SK-N-SH treated with all-trans-retinoic acid at 6 μM for 48 hours (cell line): ENCODE measurements around the gene HOXC9.
A peak's percentile ranks its signal among the peaks of the same experiment; 100 is the strongest.

Experiments used
- ATAC-seq: fragments of 200-7000 bp; cut with Tn5 transposase; 3 replicates; pipeline ENCODE4 v1.9.1; 2020; ENCODE audit warnings: mild to moderate bottlenecking, moderate library complexity
- ARNTL ChIP-seq: fragments of 450-650 bp; formaldehyde crosslinking; IDR thresholded peaks from 2 replicates; pipeline ENCODE4 v1.5.0; 2020; ENCODE audit warnings: low read depth, mild to moderate bottlenecking, moderate library complexity, borderline replicate concordance
- BACH2 ChIP-seq: fragments of 250-450 bp; sonication (Bioruptor Pico); IDR thresholded peaks from 2 replicates; pipeline ENCODE4 v1.9.0; 2021; ENCODE audit warnings: mild to moderate bottlenecking, borderline replicate concordance
- CREB5 ChIP-seq: fragments of 250-450 bp; sonication (Bioruptor Pico); IDR thresholded peaks from 2 replicates; pipeline ENCODE4 v1.5.1; 2020; ENCODE audit warnings: low read depth, mild to moderate bottlenecking, moderate library complexity
- ISL1 ChIP-seq: fragments of 250-450 bp; sonication (Bioruptor Pico); IDR thresholded peaks from 2 replicates; pipeline ENCODE4 v2.1.2; 2022; ENCODE audit warnings: mild to moderate bottlenecking, moderate library complexity
- OSR1 ChIP-seq: fragments of 250-450 bp; sonication (Bioruptor Pico); IDR thresholded peaks from 2 replicates; pipeline ENCODE4 v1.8.0; 2022; ENCODE audit warnings: moderate library complexity, mild to moderate bottlenecking, inconsistent platforms
- PATZ1 ChIP-seq: fragments of 250-450 bp; sonication (Bioruptor Pico); IDR thresholded peaks from 2 replicates; pipeline ENCODE4 v1.8.0; 2020; ENCODE audit warnings: mild to moderate bottlenecking, moderate library complexity, borderline replicate concordance
- PPARA ChIP-seq: fragments of 250-450 bp; sonication (Bioruptor Pico); IDR thresholded peaks from 2 replicates; pipeline ENCODE4 v1.5.0; 2020; ENCODE audit warnings: mild to moderate bottlenecking, borderline replicate concordance
- SNAI2 ChIP-seq: fragments of 250-450 bp; sonication (Bioruptor Pico); IDR thresholded peaks from 2 replicates; pipeline ENCODE4 v1.5.0; 2020; ENCODE audit warnings: mild to moderate bottlenecking, moderate library complexity
- TCF4 ChIP-seq: fragments of 250-450 bp; sonication (Bioruptor Pico); IDR thresholded peaks from 2 replicates; pipeline ENCODE4 v1.8.0; 2021; ENCODE audit warnings: mild to moderate bottlenecking, moderate library complexity, borderline replicate concordance
- TOX ChIP-seq: fragments of 250-450 bp; sonication (Bioruptor Pico); IDR thresholded peaks from 2 replicates; pipeline ENCODE4 v1.8.0; 2021; ENCODE audit warnings: mild to moderate bottlenecking, moderate library complexity, borderline replicate concordance
- TSHZ2 ChIP-seq: fragments of 250-450 bp; sonication (Bioruptor Pico); IDR thresholded peaks from 2 replicates; pipeline ENCODE4 v1.5.0; 2020; ENCODE audit warnings: mild to moderate bottlenecking, moderate library complexity
- ZC3H10 ChIP-seq: fragments of 250-450 bp; sonication (Bioruptor Pico); IDR thresholded peaks from 2 replicates; pipeline ENCODE4 v1.5.1; 2021; ENCODE audit warnings: mild to moderate bottlenecking, moderate library complexity
- ZFP3 ChIP-seq: fragments of 250-450 bp; sonication (Bioruptor Pico); IDR thresholded peaks from 2 replicates; pipeline ENCODE4 v1.5.0; 2020; ENCODE audit warnings: mild to moderate bottlenecking, moderate library complexity
- ZFP30 ChIP-seq: fragments of 450-650 bp; formaldehyde crosslinking; IDR thresholded peaks from 2 replicates; pipeline ENCODE4 v1.5.0; 2022; ENCODE audit warnings: mild to moderate bottlenecking, moderate library complexity
- ZNF565 ChIP-seq: fragments of 450-650 bp; formaldehyde crosslinking; conservative IDR thresholded peaks from 2 replicates; pipeline ENCODE4 v1.5.0; 2020; ENCODE audit warnings: low read depth, mild to moderate bottlenecking, moderate library complexity
- TF ChIP-seq, protein P1 (sequence below): fragments of 250-450 bp; sonication (Bioruptor Pico); IDR thresholded peaks from 2 replicates; pipeline ENCODE4 v1.5.1; 2021; ENCODE audit warnings: mild to moderate bottlenecking, moderate library complexity

Gene HOXC9

DNA sequence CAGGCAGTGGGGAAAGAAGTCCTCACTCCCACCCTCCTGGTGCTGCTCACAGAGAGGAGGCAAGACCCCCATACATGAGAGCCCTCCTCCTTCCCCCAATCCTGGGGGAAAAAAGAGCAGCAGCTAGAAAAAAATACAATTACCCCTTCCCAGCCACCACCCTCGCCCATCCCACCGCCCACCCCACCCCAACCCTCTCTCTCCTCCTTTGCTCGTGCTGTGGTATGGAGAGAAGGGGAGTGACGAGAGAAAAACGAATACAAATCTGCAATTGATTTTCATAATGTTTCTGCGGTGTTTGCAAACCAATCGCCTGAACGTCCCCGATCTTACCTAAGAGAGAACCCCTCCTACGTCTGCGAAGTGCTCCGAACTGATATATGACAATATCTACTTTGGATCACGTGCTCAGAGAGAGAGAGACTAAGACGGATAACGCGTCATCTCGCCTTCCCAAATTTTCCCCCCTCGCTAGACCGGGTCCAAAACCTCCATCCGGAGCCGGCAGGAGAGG lies 27.2 kb upstream of the HOXC9 start, which contains the start of gene HOXC11:
Gene HOXC11, plus strand, starts transcription at position 405 of the 514 bp plus-strand sequence. CDS start 116 bp downstream, outside the sequence.
- TF ChIP-seq ISL1 (CRISPR knock-in tag) (no peak), ZC3H10 (no peak), PPARA (CRISPR knock-in tag) (no peak), BACH2 (CRISPR knock-in tag) (no peak), TOX (CRISPR knock-in tag) (no peak), TCF4 (no peak), ZFP30 (CRISPR knock-in tag) (no peak), ZNF565 (CRISPR knock-in tag) (no peak), ARNTL (no peak)
- no peak for ATAC-seq

DNA sequence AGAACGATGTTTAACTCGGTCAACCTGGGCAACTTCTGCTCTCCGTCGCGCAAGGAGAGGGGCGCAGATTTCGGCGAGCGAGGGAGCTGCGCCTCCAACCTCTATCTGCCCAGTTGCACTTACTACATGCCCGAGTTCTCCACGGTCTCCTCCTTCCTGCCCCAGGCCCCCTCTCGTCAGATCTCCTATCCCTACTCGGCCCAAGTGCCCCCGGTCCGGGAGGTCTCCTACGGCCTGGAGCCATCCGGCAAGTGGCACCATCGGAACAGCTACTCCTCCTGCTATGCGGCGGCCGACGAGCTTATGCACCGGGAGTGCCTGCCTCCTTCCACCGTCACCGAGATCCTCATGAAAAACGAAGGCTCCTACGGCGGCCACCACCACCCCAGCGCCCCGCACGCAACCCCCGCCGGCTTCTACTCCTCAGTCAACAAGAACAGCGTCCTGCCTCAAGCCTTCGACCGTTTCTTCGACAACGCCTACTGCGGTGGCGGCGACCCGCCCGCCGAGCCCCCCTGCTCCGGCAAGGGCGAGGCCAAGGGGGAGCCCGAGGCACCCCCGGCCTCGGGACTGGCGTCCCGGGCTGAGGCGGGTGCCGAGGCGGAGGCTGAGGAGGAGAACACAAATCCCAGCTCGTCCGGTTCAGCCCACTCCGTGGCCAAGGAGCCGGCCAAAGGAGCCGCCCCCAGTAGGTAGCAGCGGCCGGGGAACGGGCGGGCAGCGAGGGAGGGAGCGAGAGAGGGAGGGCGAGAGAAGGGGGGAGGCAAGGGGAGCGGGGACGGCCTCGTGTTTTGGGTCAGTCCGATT lies 26.5 kb upstream of the HOXC9 start:
- TF ChIP-seq ISL1 (CRISPR knock-in tag), result no peak
- TF ChIP-seq ZFP30 (CRISPR knock-in tag), result no peak
- TF ChIP-seq, protein P1, sequence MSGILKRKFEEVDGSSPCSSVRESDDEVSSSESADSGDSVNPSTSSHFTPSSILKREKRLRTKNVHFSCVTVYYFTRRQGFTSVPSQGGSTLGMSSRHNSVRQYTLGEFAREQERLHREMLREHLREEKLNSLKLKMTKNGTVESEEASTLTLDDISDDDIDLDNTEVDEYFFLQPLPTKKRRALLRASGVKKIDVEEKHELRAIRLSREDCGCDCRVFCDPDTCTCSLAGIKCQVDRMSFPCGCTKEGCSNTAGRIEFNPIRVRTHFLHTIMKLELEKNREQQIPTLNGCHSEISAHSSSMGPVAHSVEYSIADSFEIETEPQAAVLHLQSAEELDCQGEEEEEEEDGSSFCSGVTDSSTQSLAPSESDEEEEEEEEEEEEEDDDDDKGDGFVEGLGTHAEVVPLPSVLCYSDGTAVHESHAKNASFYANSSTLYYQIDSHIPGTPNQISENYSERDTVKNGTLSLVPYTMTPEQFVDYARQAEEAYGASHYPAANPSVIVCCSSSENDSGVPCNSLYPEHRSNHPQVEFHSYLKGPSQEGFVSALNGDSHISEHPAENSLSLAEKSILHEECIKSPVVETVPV (CRISPR knock-in tag), result no peak
- ATAC-seq, result peak; percentile 11

GRCh38 chr12:53974084-53975063 lies 25.6 kb upstream of the HOXC9 start, which contains the start of gene HOTAIR:
Gene HOTAIR, minus strand, starts transcription at chr12:53974954.
- no peak for TF ChIP-seq BACH2 (CRISPR knock-in tag)
- no peak for TF ChIP-seq ZNF565 (CRISPR knock-in tag)
- no peak for TF ChIP-seq SNAI2 (CRISPR knock-in tag)
- TF ChIP-seq ARNTL, result no peak
- peak; percentile 40 for ATAC-seq

- no peak for TF ChIP-seq ZFP30 (CRISPR knock-in tag)
- no peak for TF ChIP-seq ISL1 (CRISPR knock-in tag)
- TF ChIP-seq BACH2 (CRISPR knock-in tag), result no peak
- TF ChIP-seq TSHZ2, result no peak
- no peak for TF ChIP-seq OSR1
- TF ChIP-seq ARNTL, result no peak
- TF ChIP-seq PATZ1 (CRISPR knock-in tag), result no peak
- no peak for TF ChIP-seq CREB5 (CRISPR knock-in tag)
- TF ChIP-seq ZNF565 (CRISPR knock-in tag), result no peak
- TF ChIP-seq SNAI2 (CRISPR knock-in tag), result no peak
- TF ChIP-seq ZFP3 (CRISPR knock-in tag), result no peak
- no peak for TF ChIP-seq TOX (CRISPR knock-in tag)
- ATAC-seq, result no peak
Measured at GRCh38 chr12:53975064-53975471, 24.9 kb upstream of the HOXC9 start.
